ENCODE results near the gene ZNF660. TPM values are rescaled to one million over a fixed set of nuclear protein-coding genes. Genes with fewer than 3 reads are reported as not detected.
"Not testable (repeated sequence)": the region's sequence is repeated elsewhere in the genome, so short reads cannot be mapped to it uniquely, and the experiment has no call there.

ZNF660 gene
- total RNA-seq, result under 1 TPM; 0.07 to 0.10 TPM

DNA sequence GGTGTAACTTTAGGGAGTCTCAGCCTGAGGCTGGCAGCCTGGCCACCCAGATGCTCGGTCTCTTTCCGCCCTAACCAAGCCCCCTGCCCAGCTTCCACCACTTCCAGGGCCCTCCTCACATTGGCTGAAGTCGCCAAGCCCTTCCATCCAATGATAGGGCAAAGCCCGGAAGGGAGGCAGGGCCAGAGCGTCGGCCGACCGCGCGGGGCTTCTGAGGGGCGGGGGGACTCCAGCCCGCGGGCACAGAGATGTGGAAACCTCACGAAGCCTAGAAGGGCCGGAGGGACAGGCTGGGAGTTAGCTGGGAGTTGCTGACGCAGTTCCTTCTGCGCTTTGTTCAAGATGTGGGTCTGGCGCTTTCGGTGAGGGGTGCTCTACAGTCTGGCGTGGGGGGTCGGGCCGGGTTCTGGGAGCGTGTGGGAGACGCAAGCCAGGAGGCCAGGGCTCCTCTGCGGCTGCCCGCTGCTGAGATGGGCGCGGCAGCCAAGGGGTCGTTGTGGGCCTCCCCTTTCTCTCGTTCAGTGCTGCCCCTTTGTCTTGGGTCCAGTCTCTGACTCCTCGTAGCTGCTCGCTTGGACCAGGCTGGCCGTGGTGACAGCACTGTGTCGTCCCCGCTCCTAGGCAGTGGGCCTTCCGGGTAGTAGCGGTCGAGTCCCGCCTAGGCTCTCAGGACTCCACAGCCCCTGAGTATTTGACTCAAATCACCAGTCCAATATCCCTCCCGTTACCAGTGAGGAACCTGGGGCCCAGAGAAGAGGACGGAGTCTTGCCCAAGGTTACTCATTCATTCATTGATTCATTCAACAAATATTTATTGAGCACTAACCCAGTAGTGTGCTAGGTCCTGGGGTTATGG lies at the start of gene ZNF660:
TSS of gene ZNF660 (plus strand) at position 319 of the 856 bp plus-strand sequence. CDS start 9,230 bp downstream, outside the sequence.
- Mint-ChIP-seq H3K4me1 (ENCODE audit: low read depth) (peaks cover 2% of the 10 kb centered on the region), H3K36me3 (peaks cover 15% of the 10 kb centered on the region), H3K4me3 (no peak within 1 kb of the TSS), H3K9me3 (peaks cover 14% of the 10 kb centered on the region), H3K27me3 (peaks cover 45% of the 10 kb centered on the region), H3K27ac (no peak within 1 kb of the TSS)
- no peak for DNase-seq
- POLR2A ChIA-PET, result no interaction called here
- intact Hi-C loops (cut with micrococcal nuclease), result no loop called here
- CTCF ChIA-PET, result no interaction called here

DNA sequence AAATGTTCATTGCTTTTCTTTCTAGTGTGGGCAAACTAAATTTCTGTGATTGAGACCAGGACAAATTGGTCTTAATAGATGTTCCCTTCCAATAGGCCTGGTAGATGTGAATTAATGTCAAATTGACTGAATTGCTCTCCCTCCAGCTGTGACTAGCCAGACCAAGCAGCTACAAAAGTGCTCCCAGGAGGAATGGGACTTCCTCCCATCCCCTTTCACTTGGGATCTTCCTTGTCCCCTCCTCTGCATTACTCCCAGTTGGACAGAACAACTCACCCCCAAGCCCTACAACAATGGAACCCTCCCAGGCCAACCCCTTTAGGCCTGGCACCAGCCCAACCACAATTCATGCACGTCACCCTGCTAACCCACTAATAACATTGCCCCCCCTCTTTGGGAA lies 49.4 kb upstream of the ZNF660 start:
- no peaks in the 10 kb centered on the region for H3K9me3 Mint-ChIP-seq
- ChIA-PET POLR2A (no interaction called here), CTCF (interaction anchor here (1.1 kb wide), 1 partner anchor 379 kb away, joined by 3 read pairs; no protein-coding TSS in a partner anchor)
- H3K4me3 Mint-ChIP-seq, result no peak overlapping the region
- no peak for DNase-seq
- no peak overlapping the region for H3K27ac Mint-ChIP-seq
- H3K4me1 Mint-ChIP-seq (ENCODE audit: low read depth), result no peaks in the 10 kb centered on the region
- intact Hi-C loops (cut with micrococcal nuclease), result no loop called here
- H3K36me3 Mint-ChIP-seq, result no peaks in the 10 kb centered on the region
- H3K27me3 Mint-ChIP-seq, result peaks cover 19% of the 10 kb centered on the region

DNA sequence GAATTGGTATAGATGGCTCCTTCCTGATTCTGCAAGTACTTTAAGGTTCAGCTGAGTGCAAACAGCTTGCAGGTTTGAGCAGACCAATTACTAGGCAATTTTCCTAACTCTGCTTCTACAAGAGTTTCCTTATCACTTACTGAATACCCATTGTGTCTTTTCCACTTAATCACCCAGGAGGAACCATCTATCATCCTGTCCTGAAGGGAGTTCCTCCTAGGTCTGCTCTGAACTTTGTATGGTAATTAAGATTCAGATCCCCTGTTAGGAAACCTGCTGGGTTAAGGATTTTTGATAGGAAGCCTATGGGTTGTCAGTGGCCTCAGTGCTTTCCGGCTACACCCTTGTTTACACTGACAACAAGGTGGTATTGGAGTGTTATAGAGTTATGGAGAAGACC lies 40.0 kb upstream of the ZNF660 start:
- H3K4me3 Mint-ChIP-seq; H3K4me1 Mint-ChIP-seq (ENCODE audit: low read depth); H3K27me3 Mint-ChIP-seq; DNase-seq; CTCF ChIA-PET; H3K27ac Mint-ChIP-seq; intact Hi-C loops (cut with micrococcal nuclease); POLR2A ChIA-PET; H3K9me3 Mint-ChIP-seq; H3K36me3 Mint-ChIP-seq: not testable (repeated sequence)

DNA sequence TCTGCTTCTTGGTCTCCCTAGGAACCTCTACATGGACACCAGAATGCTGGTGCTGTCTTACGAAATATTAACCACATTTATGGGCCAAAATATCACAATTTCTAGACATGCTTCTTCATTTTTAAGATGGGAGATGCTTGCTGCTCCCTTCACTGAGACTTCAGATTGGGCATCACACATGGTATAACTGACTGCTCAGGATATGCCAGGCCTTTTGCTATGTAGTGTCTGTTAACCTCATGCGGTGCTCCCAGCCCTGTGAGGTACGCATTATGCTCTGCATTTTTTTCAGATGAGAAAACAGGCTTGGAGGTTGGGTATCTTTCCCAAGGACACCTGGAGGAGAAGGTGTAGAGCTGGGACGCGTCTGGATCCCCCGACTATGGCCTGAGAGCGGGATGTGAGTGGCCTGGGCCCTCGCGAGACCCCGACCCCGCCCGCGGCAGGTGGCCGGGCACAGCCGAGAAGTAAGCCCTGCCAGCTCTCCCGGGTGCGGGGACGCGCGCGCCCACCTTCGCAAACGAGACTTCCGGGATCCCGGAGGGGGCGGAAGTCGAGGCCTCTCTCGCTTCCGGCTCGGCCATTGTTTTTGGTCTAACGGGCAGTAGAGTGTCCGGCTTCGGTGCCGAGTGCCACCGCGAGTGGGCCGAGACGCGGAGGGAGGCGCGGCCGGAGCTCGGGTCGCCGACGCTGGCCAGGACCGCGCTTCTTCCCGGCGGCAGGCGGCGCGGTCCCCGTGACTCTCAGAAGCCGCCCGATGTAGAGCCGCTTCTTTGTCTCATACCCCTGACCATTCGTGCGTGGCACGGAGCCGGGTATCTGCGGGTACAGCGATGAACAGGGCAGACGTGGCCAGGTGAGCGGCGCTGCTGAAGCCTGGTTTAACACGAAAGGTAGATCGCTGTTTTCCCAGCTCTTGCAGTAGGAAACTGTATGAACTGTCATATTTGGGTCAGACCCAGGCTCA lies 29.9 kb upstream of the ZNF660 start, which contains the start of gene ZKSCAN7:
TSS of gene ZKSCAN7 (plus strand) at position 568 of the 967 bp plus-strand sequence. CDS start 1,855 bp downstream, outside the sequence.
- Mint-ChIP-seq H3K4me3 (peak within 1 kb of the TSS; percentile 82), H3K36me3 (peaks cover 10% of the 10 kb centered on the region), H3K27me3 (no peaks in the 10 kb centered on the region), H3K9me3 (peaks cover 5% of the 10 kb centered on the region), H3K27ac (peak within 1 kb of the TSS; percentile 46), H3K4me1 (ENCODE audit: low read depth) (peaks cover 15% of the 10 kb centered on the region)
- POLR2A ChIA-PET, result interaction anchor here (1.0 to 1.4 kb wide), 2 partner anchors 44 to 216 kb away, joined by 3 to 5 read pairs; partner anchors contain the start of gene TCAIM
- CTCF ChIA-PET, result interaction anchor here (0.7 to 1.7 kb wide), 2 partner anchors 92 to 359 kb away, joined by 3 to 5 read pairs; no protein-coding TSS in a partner anchor
- peak; percentile 65 for DNase-seq
- intact Hi-C loops (cut with micrococcal nuclease), result no loop called here

DNA sequence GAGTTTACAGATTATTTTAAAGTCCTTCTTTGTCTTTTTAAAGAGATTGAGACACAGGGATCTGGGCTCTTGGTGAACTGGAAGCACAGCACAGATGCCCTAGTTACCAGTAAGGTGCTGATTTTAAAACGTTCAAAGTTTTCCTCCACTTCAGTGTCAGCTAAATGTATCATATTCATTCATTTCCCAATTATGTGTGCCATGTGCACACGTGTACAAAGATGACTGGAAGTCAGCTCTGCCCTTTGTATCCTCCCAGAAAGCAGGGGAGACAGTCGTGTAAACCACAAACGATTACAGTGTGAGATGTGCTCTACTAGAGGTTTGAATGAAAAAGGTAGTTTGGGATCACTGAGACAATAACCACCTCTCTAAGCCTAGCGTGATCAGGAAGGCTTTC lies 29.0 kb upstream of the ZNF660 start:
- peaks cover 5% of the 10 kb centered on the region for H3K9me3 Mint-ChIP-seq
- POLR2A ChIA-PET, result interaction anchor here (1.0 to 1.4 kb wide), 2 partner anchors 45 to 217 kb away, joined by 3 to 5 read pairs; partner anchors contain the start of gene TCAIM
- CTCF ChIA-PET, result interaction anchor here (1.7 kb wide), 1 partner anchor 359 kb away, joined by 5 read pairs; no protein-coding TSS in a partner anchor
- H3K27me3 Mint-ChIP-seq, result no peaks in the 10 kb centered on the region
- H3K4me3 Mint-ChIP-seq, result peak overlapping the region; percentile 82
- no peak overlapping the region for H3K27ac Mint-ChIP-seq
- H3K36me3 Mint-ChIP-seq, result peaks cover 15% of the 10 kb centered on the region
- H3K4me1 Mint-ChIP-seq (ENCODE audit: low read depth), result peaks cover 15% of the 10 kb centered on the region
- DNase-seq, result peak; percentile 10
- intact Hi-C loops (cut with micrococcal nuclease), result no loop called here

DNA sequence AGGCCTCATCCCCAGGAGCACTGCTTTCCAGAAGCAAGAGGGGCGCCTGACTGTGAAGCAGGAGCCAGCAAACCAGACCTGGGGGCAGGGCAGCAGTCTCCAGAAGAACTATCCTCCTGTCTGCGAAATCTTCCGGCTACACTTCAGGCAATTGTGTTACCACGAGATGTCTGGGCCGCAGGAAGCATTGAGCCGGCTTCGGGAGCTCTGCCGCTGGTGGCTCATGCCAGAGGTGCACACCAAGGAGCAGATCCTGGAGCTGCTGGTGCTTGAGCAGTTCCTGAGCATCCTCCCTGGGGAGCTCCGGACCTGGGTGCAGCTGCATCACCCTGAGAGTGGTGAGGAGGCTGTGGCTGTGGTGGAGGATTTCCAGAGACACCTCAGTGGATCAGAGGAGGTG lies 27.7 kb upstream of the ZNF660 start:
- ChIA-PET POLR2A (no interaction called here), CTCF (no interaction called here)
- DNase-seq, result no peak
- Mint-ChIP-seq H3K27me3 (no peaks in the 10 kb centered on the region), H3K36me3 (peaks cover 28% of the 10 kb centered on the region), H3K9me3 (peaks cover 15% of the 10 kb centered on the region), H3K4me1 (ENCODE audit: low read depth) (peaks cover 15% of the 10 kb centered on the region), H3K27ac (no peak overlapping the region), H3K4me3 (no peak overlapping the region)
- intact Hi-C loops (cut with micrococcal nuclease), result no loop called here

DNA sequence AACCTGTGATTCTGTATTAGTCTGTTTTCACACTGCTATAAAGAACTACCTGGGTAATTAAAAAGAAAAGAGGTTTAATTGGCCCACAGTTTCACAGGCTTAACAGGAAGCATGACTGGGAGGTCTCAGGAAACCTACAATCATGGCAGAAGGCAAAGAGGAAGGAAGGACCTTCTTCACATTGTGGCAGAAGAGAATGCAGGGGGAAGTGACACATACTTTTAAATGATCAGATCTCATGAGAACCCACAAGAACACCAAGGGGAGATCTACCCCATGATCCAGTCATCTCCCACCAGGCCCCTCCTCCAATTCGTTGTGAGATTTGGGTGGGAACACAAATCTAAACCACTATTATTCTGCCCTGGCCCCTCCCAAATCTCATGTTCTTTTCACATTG lies 23.7 kb upstream of the ZNF660 start:
- Mint-ChIP-seq H3K36me3 (peaks cover 52% of the 10 kb centered on the region), H3K9me3 (peaks cover 18% of the 10 kb centered on the region), H3K4me3 (no peak overlapping the region), H3K27me3 (no peaks in the 10 kb centered on the region), H3K4me1 (ENCODE audit: low read depth) (peaks cover 4% of the 10 kb centered on the region), H3K27ac (no peak overlapping the region)
- DNase-seq, result no peak
- POLR2A ChIA-PET, result no interaction called here
- CTCF ChIA-PET, result no interaction called here
- intact Hi-C loops (cut with micrococcal nuclease), result no loop called here

DNA sequence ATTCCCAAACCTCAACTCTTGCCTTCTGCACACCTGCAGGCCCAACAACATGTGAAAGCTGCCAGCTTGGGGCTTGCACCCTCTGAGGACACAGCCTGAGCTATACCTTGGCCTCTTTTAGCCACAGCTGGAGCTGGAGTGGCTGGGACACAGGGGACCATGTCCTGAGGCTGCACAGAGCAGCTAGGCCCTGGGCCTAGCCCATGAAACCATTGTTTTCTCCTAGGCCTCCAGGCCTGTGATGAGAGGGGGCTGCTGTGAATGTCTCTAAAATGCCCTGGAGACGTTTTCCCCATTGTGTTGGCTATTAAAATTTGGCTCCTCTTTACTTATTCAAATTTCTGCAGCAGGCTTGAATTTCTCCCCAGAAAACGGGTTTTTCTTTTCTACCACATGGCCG lies 22.6 kb upstream of the ZNF660 start:
- CTCF ChIA-PET, result no interaction called here
- H3K36me3 Mint-ChIP-seq, result peaks cover 58% of the 10 kb centered on the region

DNA sequence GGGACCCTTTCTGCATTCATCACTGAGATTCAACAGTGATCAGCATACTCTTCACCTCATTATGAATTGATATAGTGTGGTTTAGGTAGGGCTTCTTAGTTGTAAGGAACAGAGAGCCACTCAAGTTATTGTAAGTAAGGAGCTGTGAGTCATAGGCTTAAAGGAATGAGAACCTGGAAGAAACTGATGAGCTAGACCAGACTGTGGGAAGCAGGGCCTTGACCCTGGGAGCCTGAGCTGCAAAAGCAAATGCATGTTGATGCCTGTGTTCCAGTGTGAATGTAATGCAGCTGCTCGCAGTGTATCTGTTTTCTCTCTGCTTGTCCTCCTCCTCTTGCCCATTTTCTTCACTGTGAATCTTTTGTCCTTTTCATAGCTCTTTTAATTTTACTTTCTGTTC lies 16.2 kb upstream of the ZNF660 start:
- Mint-ChIP-seq H3K27ac (no peak overlapping the region), H3K4me1 (ENCODE audit: low read depth) (no peaks in the 10 kb centered on the region), H3K27me3 (no peaks in the 10 kb centered on the region), H3K36me3 (peaks cover 75% of the 10 kb centered on the region), H3K9me3 (peaks cover 62% of the 10 kb centered on the region), H3K4me3 (no peak overlapping the region)
- no peak for DNase-seq
- intact Hi-C loops (cut with micrococcal nuclease), result no loop called here
- ChIA-PET POLR2A (no interaction called here), CTCF (no interaction called here)

More for the DNA sequence above, 22.6 kb upstream of the ZNF660 start:
- POLR2A ChIA-PET, result no interaction called here
- Mint-ChIP-seq H3K27ac (no peak overlapping the region), H3K9me3 (peaks cover 20% of the 10 kb centered on the region), H3K27me3 (no peaks in the 10 kb centered on the region), H3K4me3 (no peak overlapping the region), H3K4me1 (ENCODE audit: low read depth) (no peaks in the 10 kb centered on the region)
- intact Hi-C loops (cut with micrococcal nuclease), result no loop called here
- DNase-seq, result no peak

DNA sequence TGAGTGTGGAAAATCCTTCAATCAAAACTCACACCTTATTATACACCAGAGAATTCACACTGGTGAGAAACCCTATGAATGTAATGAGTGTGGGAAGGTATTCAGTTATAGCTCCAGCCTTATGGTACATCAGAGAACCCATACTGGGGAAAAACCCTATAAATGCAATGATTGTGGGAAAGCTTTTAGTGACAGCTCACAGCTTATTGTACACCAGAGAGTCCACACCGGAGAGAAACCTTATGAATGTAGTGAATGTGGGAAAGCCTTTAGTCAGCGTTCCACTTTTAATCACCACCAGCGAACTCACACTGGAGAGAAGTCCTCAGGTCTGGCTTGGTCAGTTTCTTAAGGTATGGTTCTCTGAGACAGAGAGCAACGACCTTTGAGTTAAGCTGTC lies 13.7 kb upstream of the ZNF660 start:
- POLR2A ChIA-PET, result no interaction called here
- CTCF ChIA-PET, result no interaction called here
- Mint-ChIP-seq H3K27ac (no peak overlapping the region), H3K27me3 (no peaks in the 10 kb centered on the region), H3K4me1 (ENCODE audit: low read depth) (no peaks in the 10 kb centered on the region), H3K36me3 (peaks cover 59% of the 10 kb centered on the region), H3K4me3 (no peak overlapping the region), H3K9me3 (peaks cover 62% of the 10 kb centered on the region)
- intact Hi-C loops (cut with micrococcal nuclease), result no loop called here
- DNase-seq, result no peak

DNA sequence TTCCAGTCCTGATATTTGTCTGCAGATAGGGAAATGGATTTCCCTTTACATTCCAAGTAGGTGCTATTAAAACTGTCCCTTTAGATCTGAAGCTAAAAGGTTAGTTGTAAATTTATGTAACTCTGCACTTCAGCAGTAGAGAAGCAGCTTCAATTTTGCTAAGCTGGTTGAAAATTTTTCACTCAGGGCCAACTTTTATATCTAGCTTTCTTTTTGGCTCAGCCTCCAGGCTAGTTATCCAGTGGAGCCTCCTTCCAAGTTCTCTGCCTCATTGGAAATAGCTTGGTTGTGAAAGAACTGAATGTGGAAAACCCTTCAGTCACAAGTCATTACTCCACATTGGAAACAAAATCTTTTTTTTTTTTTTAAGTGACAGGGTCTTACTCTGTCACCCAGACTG lies 8.2 kb upstream of the ZNF660 start:
- Mint-ChIP-seq H3K27me3 (peaks cover 2% of the 10 kb centered on the region), H3K36me3 (peaks cover 26% of the 10 kb centered on the region), H3K9me3 (peaks cover 46% of the 10 kb centered on the region), H3K4me1 (ENCODE audit: low read depth) (no peaks in the 10 kb centered on the region), H3K27ac (no peak overlapping the region), H3K4me3 (no peak overlapping the region)
- ChIA-PET CTCF (interaction anchor here (0.6 kb wide), 1 partner anchor 21 kb away, joined by 3 read pairs; no protein-coding TSS in a partner anchor), POLR2A (no interaction called here)
- no peak for DNase-seq
- intact Hi-C loops (cut with micrococcal nuclease), result no loop called here

DNA sequence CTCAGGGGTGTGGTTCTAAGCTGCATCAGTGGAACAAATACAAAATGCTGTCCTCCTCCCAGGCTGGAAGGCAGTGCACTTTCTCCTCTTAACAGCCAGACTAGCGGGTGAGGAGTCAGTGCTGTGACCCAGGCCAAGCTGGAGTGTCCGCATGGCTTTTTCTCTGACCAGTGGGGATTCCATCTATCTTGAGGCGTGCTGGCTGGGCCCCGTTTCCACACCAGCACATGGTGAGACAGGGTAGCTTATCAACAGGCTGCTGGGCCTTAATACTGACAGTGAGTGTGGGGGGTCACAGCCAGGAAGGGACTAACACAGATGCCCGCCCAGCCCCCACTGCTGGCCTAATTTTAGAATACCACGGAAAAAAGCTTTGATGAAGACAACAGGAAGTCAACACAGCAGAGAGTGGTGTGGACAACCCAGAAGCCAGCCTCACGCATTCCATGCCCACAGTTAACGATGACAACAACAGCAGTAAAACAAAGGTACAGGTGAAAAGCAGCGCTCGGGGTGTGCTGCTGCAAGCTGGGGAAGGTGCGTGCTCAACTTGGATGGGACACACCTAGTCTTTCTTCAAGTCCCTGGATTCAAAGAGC lies 7.3 kb upstream of the ZNF660 start:
- H3K4me1 Mint-ChIP-seq (ENCODE audit: low read depth); DNase-seq; H3K27ac Mint-ChIP-seq; CTCF ChIA-PET; H3K4me3 Mint-ChIP-seq; POLR2A ChIA-PET; intact Hi-C loops (cut with micrococcal nuclease); H3K27me3 Mint-ChIP-seq: not testable (repeated sequence)
- peaks cover 38% of the 10 kb centered on the region for H3K9me3 Mint-ChIP-seq
- peaks cover 23% of the 10 kb centered on the region for H3K36me3 Mint-ChIP-seq

Measured in activated CD4-positive, alpha-beta memory T cell treated with anti-CD3 and anti-CD28 coated beads for 36 hours (primary cell).